GM15510 (cell line): ENCODE measurements around the gene KDM7A.

ENCODE experiments used
- POLR2A ChIP-seq: IDR thresholded peaks from 3 replicates; pipeline ENCODE4 v1.6.1; 2011; ENCODE audit warnings: borderline replicate concordance; ENCODE audit not compliant: insufficient read length; ENCODE audit errors: extremely low read depth

Gene KDM7A

GRCh38 chr7:140059273-140060242, 117.2 kb downstream of the KDM7A start:
- no peak for TF ChIP-seq POLR2A

GRCh38 chr7:140058517-140058916, 118.3 kb downstream of the KDM7A start:
- TF ChIP-seq POLR2A, result no peak

- TF ChIP-seq POLR2A, result no peak
These were observed 119.6 kb downstream of the KDM7A start for GRCh38 chr7:140057143-140057535.

GRCh38 chr7:140056431-140057142, 120.2 kb downstream of the KDM7A start:
- no peak for TF ChIP-seq POLR2A

GRCh38 chr7:140055833-140056232, 121.0 kb downstream of the KDM7A start:
- TF ChIP-seq POLR2A, result no peak

- TF ChIP-seq POLR2A, result no peak
These were observed 122.0 kb downstream of the KDM7A start for GRCh38 chr7:140054751-140055150.

GRCh38 chr7:140053812-140054539, 122.8 kb downstream of the KDM7A start:
- TF ChIP-seq POLR2A, result no peak

- TF ChIP-seq POLR2A, result no peak
These were observed 125.0 kb downstream of the KDM7A start for GRCh38 chr7:140051820-140052219.

GRCh38 chr7:140050100-140050499, 126.7 kb downstream of the KDM7A start:
- no peak for TF ChIP-seq POLR2A

GRCh38 chr7:140049339-140050024, 127.3 kb downstream of the KDM7A start:
- TF ChIP-seq POLR2A, result no peak

GRCh38 chr7:140048989-140049338, 127.8 kb downstream of the KDM7A start:
- TF ChIP-seq POLR2A, result no peak

- no peak for TF ChIP-seq POLR2A
These were observed 128.6 kb downstream of the KDM7A start for GRCh38 chr7:140048138-140048537.

GRCh38 chr7:140047197-140047596, 129.6 kb downstream of the KDM7A start:
- TF ChIP-seq POLR2A, result no peak

- no peak for TF ChIP-seq POLR2A
These were observed 131.1 kb downstream of the KDM7A start for GRCh38 chr7:140045697-140046096.

- TF ChIP-seq POLR2A, result no peak
These were observed 132.5 kb downstream of the KDM7A start for GRCh38 chr7:140044251-140044650.

GRCh38 chr7:140042386-140042670, 134.5 kb downstream of the KDM7A start:
- TF ChIP-seq POLR2A, result no peak
